GM12865 (cell line): Measurements from ENCODE around the gene CPA1.
"Not testable (repeated sequence)": the region's sequence is repeated elsewhere in the genome, so short reads cannot be mapped to it uniquely, and the experiment has no call there.

Experiments used
- DNase-seq: peaks from one replicate; pipeline ENCODE4 v3.0.0; 2010; ENCODE audit warnings: low read depth
- H3K4me3 ChIP-seq: 2 replicates; pipeline ENCODE4 v1.5.1; 2011; ENCODE audit warnings: mild to moderate bottlenecking, low read depth, low read length, control low read depth
- TF ChIP-seq, protein P1 (sequence below): IDR thresholded peaks from 2 replicates; pipeline ENCODE4 v1.5.1; 2011; ENCODE audit warnings: low read length, control low read depth, low read depth, inconsistent platforms; ENCODE audit not compliant: insufficient read depth; ENCODE audit errors: missing control alignments

CPA1 gene

DNA sequence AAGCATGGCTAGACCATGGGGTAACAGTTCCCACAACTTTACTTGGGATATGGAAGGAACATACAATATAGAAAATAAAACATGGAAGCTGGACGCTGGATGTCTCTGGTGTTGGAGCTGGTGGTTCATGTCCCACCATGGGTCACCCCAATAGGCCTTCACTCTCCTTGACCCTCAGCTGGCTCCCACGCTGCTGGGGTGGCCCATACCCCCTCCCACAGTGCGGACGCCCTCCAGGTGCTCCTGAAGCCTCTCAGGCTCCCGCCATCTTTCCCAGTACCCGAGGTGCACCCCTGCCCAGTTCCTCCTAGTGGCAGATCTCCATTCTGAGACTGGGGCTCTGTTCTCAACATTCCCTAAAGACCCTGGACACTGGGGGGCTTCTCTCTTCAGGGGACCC, 5.8 kb upstream of the CPA1 start:
- TF ChIP-seq, protein P1, sequence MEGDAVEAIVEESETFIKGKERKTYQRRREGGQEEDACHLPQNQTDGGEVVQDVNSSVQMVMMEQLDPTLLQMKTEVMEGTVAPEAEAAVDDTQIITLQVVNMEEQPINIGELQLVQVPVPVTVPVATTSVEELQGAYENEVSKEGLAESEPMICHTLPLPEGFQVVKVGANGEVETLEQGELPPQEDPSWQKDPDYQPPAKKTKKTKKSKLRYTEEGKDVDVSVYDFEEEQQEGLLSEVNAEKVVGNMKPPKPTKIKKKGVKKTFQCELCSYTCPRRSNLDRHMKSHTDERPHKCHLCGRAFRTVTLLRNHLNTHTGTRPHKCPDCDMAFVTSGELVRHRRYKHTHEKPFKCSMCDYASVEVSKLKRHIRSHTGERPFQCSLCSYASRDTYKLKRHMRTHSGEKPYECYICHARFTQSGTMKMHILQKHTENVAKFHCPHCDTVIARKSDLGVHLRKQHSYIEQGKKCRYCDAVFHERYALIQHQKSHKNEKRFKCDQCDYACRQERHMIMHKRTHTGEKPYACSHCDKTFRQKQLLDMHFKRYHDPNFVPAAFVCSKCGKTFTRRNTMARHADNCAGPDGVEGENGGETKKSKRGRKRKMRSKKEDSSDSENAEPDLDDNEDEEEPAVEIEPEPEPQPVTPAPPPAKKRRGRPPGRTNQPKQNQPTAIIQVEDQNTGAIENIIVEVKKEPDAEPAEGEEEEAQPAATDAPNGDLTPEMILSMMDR, result no peak
- H3K4me3 ChIP-seq, result no peak overlapping the region
- no peak for DNase-seq

DNA sequence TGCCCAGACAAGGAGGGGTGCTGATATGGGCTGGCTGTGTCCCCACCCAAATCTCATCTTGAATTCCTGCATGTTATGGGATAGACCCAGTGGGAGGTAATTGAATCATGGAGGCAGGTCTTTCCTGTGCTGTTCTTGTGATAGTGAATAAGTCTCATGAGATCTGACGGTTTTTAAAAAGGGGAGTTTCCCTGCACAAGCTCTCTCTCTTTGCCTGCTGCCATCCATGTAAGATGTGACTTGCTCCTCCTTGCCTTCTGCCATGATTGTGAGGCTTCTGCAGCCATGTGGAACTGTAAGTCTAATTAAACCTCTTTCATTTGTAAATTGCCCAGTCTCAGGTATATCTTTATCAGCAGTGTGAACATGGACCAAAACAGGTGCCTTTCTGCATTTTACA, 3.8 kb upstream of the CPA1 start:
- DNase-seq, H3K4me3 ChIP-seq: not testable (repeated sequence)

GRCh38 chr7:130377178-130377577, 3.1 kb upstream of the CPA1 start:
- TF ChIP-seq, protein P1, result no peak
- no peak overlapping the region for H3K4me3 ChIP-seq
- DNase-seq, result no peak

- TF ChIP-seq, protein P1, result no peak
- no peak for DNase-seq
Measured at GRCh38 chr7:130379019-130379418, 1.3 kb upstream of the CPA1 start.

DNA sequence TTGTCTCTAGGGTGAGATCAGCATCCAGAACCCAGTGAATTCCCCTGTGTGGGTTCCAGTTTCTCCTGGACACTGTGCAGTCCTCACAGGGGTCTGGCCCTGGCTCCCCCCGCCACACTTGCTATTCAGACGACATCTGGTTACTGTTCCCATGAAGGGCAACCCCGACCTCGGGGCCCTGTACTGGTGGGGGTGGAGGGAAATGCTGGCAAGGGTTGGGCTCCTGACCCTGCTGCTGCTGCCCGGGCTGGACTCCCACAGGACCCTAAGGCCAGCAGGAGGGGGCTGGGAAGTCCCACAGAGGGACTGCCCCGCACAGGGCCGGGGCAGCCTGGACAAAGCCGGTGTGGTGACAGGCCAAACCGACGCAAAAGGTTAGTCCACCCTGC, 768 bp upstream of the CPA1 start:
- no peak for DNase-seq
- no peak overlapping the region for H3K4me3 ChIP-seq
- TF ChIP-seq, protein P1, result no peak

More at GRCh38 chr7:130379019-130379418, 1.3 kb upstream of the CPA1 start:
- H3K4me3 ChIP-seq, result no peak overlapping the region

DNA sequence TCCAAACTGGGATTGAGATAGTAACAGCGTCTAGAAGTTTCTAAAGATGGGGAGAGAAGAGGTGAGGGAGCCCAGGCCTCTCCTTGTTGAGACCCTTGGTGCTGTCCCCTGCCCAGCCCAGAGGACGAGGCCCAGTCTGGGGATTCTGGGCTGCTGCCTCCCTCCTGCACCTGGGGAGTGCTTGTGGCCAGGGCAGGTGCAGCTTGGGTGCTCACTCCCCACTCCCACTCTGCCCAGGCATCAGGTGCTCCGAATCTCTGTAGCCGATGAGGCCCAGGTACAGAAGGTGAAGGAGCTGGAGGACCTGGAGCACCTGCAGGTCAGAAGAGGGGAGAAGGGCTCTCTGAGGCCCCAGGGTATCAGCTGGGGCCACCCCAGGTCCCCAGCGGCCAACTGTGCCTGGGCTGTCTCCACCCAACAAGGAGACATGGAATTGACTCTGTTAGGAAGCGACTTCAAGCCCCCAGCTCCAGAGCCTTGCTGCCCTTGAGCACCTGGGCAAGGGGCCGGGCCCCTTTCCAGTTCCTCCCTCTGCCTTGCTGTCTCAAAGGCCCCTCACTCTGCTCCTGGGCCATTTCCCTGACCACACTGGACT, 664 bp downstream of the CPA1 start:
- H3K4me3 ChIP-seq, result no peak overlapping the region
- no peak for DNase-seq
- TF ChIP-seq, protein P1, result no peak

DNA sequence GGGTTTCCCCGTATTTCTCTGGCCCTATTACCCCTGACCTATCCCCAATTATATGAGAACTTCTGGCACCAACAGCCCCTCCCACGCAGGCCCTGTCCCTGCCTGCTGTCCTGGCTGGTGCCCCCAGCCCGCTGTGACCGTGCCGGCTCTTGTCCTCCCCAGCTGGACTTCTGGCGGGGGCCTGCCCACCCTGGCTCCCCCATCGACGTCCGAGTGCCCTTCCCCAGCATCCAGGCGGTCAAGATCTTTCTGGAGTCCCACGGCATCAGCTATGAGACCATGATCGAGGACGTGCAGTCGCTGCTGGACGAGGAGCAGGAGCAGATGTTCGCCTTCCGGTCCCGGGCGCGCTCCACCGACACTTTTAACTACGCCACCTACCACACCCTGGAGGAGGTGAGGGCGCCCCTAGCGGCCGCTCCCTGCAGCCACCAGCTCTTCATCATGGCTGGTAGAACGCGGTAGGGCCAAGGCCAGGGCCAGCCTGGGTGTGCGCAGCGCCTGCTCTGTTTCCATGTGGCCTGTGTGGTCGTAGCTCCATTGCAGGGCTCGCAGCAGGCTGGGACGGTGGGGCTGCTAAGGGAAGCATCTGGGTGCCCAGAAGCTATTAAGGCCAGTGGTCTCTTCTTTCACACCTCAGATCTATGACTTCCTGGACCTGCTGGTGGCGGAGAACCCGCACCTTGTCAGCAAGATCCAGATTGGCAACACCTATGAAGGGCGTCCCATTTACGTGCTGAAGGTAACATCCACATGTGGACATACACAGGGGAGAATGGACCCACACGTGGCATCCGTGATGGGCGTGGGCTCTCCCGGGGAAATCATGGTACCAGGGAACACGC, 1.4 kb downstream of the CPA1 start:
- no peak for DNase-seq
- no peak overlapping the region for H3K4me3 ChIP-seq
- TF ChIP-seq, protein P1, result no peak
